ENCODE results near the gene C11orf98. TPM values are rescaled to one million over a fixed set of nuclear protein-coding genes. Genes with fewer than 3 reads are reported as not detected.

Gene C11orf98
- total RNA-seq, 1 experiment from 2014 or later: 154 TPM

DNA sequence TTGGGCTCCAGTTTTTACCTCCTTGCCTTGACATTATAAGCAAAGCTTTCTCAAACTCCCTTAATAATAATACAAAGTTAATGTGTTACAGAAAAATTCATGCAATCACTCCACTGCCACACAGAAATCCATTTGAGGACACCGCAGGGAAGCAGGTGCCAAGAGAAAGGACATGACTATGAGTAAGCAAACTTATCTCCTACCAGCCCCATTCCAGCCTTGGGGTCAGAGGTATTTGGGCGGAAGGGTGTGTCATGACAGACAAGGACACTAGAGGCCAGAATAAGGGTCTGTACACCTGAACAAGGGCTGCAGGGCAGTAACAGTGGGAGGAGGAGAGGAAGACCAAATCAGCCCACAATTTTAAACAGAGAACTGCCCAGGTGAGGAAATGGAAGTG is 48.3 kb upstream of the C11orf98 start (continued):
- TF ChIP-seq, protein P1, sequence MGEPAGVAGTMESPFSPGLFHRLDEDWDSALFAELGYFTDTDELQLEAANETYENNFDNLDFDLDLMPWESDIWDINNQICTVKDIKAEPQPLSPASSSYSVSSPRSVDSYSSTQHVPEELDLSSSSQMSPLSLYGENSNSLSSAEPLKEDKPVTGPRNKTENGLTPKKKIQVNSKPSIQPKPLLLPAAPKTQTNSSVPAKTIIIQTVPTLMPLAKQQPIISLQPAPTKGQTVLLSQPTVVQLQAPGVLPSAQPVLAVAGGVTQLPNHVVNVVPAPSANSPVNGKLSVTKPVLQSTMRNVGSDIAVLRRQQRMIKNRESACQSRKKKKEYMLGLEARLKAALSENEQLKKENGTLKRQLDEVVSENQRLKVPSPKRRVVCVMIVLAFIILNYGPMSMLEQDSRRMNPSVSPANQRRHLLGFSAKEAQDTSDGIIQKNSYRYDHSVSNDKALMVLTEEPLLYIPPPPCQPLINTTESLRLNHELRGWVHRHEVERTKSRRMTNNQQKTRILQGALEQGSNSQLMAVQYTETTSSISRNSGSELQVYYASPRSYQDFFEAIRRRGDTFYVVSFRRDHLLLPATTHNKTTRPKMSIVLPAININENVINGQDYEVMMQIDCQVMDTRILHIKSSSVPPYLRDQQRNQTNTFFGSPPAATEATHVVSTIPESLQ (CRISPR knock-in tag; IDR thresholded peaks at IDR 0.05): no peak
- TF ChIP-seq, protein P2, sequence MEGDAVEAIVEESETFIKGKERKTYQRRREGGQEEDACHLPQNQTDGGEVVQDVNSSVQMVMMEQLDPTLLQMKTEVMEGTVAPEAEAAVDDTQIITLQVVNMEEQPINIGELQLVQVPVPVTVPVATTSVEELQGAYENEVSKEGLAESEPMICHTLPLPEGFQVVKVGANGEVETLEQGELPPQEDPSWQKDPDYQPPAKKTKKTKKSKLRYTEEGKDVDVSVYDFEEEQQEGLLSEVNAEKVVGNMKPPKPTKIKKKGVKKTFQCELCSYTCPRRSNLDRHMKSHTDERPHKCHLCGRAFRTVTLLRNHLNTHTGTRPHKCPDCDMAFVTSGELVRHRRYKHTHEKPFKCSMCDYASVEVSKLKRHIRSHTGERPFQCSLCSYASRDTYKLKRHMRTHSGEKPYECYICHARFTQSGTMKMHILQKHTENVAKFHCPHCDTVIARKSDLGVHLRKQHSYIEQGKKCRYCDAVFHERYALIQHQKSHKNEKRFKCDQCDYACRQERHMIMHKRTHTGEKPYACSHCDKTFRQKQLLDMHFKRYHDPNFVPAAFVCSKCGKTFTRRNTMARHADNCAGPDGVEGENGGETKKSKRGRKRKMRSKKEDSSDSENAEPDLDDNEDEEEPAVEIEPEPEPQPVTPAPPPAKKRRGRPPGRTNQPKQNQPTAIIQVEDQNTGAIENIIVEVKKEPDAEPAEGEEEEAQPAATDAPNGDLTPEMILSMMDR (IDR thresholded peaks at IDR 0.05): no peak
- TF ChIP-seq, protein P3, sequence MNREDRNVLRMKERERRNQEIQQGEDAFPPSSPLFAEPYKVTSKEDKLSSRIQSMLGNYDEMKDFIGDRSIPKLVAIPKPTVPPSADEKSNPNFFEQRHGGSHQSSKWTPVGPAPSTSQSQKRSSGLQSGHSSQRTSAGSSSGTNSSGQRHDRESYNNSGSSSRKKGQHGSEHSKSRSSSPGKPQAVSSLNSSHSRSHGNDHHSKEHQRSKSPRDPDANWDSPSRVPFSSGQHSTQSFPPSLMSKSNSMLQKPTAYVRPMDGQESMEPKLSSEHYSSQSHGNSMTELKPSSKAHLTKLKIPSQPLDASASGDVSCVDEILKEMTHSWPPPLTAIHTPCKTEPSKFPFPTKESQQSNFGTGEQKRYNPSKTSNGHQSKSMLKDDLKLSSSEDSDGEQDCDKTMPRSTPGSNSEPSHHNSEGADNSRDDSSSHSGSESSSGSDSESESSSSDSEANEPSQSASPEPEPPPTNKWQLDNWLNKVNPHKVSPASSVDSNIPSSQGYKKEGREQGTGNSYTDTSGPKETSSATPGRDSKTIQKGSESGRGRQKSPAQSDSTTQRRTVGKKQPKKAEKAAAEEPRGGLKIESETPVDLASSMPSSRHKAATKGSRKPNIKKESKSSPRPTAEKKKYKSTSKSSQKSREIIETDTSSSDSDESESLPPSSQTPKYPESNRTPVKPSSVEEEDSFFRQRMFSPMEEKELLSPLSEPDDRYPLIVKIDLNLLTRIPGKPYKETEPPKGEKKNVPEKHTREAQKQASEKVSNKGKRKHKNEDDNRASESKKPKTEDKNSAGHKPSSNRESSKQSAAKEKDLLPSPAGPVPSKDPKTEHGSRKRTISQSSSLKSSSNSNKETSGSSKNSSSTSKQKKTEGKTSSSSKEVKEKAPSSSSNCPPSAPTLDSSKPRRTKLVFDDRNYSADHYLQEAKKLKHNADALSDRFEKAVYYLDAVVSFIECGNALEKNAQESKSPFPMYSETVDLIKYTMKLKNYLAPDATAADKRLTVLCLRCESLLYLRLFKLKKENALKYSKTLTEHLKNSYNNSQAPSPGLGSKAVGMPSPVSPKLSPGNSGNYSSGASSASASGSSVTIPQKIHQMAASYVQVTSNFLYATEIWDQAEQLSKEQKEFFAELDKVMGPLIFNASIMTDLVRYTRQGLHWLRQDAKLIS (CRISPR knock-in tag; IDR thresholded peaks at IDR 0.05; ENCODE audit: borderline replicate concordance): no peak
- TF ChIP-seq SOX15 (CRISPR knock-in tag; IDR thresholded peaks at IDR 0.05) (no peak), TEAD4 (CRISPR knock-in tag; IDR thresholded peaks at IDR 0.05) (no peak), ZNF121 (CRISPR knock-in tag; IDR thresholded peaks at IDR 0.05) (no peak)
- TF ChIP-seq, protein P4, sequence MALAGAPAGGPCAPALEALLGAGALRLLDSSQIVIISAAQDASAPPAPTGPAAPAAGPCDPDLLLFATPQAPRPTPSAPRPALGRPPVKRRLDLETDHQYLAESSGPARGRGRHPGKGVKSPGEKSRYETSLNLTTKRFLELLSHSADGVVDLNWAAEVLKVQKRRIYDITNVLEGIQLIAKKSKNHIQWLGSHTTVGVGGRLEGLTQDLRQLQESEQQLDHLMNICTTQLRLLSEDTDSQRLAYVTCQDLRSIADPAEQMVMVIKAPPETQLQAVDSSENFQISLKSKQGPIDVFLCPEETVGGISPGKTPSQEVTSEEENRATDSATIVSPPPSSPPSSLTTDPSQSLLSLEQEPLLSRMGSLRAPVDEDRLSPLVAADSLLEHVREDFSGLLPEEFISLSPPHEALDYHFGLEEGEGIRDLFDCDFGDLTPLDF (CRISPR knock-in tag; IDR thresholded peaks at IDR 0.05): no peak
- TF ChIP-seq, protein P5, sequence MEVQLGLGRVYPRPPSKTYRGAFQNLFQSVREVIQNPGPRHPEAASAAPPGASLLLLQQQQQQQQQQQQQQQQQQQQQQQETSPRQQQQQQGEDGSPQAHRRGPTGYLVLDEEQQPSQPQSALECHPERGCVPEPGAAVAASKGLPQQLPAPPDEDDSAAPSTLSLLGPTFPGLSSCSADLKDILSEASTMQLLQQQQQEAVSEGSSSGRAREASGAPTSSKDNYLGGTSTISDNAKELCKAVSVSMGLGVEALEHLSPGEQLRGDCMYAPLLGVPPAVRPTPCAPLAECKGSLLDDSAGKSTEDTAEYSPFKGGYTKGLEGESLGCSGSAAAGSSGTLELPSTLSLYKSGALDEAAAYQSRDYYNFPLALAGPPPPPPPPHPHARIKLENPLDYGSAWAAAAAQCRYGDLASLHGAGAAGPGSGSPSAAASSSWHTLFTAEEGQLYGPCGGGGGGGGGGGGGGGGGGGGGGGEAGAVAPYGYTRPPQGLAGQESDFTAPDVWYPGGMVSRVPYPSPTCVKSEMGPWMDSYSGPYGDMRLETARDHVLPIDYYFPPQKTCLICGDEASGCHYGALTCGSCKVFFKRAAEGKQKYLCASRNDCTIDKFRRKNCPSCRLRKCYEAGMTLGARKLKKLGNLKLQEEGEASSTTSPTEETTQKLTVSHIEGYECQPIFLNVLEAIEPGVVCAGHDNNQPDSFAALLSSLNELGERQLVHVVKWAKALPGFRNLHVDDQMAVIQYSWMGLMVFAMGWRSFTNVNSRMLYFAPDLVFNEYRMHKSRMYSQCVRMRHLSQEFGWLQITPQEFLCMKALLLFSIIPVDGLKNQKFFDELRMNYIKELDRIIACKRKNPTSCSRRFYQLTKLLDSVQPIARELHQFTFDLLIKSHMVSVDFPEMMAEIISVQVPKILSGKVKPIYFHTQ (CRISPR knock-in tag; IDR thresholded peaks at IDR 0.05): no peak

DNA sequence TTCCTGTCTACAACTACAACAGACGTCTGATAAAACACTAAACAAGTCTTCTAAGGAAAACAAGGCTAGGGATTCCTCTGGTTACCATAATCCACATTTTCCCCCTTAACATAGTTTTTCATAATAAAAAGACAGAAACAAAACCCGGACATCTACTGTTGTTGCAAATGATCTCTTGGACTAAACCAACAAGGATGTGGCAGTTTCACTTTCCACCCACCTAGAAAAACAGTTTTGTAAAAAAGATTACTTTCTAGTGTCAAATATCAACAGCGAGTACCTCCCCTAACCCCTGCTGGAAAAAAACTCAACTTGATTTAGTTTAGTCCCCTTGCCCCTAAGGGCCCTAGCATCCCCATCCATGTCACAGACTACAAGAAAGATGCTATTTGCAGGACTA is 47.9 kb upstream of the C11orf98 start:
- Mint-ChIP-seq H3K27me3 (ENCODE audit: low read depth) (no peaks in the 10 kb centered on the region), H3K36me3 (peaks cover 65% of the 10 kb centered on the region), H3K4me3 (no peak overlapping the region), H3K27ac (no peak overlapping the region), H3K4me1 (peaks cover 44% of the 10 kb centered on the region), H3K9me3 (no peaks in the 10 kb centered on the region)
- TF ChIP-seq ZNF263 (CRISPR knock-in tag; IDR thresholded peaks at IDR 0.05; ENCODE audit: low read depth): no peak
- TF ChIP-seq, protein P6, sequence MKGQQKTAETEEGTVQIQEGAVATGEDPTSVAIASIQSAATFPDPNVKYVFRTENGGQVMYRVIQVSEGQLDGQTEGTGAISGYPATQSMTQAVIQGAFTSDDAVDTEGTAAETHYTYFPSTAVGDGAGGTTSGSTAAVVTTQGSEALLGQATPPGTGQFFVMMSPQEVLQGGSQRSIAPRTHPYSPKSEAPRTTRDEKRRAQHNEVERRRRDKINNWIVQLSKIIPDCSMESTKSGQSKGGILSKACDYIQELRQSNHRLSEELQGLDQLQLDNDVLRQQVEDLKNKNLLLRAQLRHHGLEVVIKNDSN (CRISPR knock-in tag; IDR thresholded peaks at IDR 0.05): no peak
- TF ChIP-seq, protein P7, sequence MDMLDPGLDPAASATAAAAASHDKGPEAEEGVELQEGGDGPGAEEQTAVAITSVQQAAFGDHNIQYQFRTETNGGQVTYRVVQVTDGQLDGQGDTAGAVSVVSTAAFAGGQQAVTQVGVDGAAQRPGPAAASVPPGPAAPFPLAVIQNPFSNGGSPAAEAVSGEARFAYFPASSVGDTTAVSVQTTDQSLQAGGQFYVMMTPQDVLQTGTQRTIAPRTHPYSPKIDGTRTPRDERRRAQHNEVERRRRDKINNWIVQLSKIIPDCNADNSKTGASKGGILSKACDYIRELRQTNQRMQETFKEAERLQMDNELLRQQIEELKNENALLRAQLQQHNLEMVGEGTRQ (CRISPR knock-in tag; IDR thresholded peaks at IDR 0.05): no peak
- POLR2A ChIA-PET: no interaction called here
- CTCF ChIA-PET: interaction anchor here (1.0 kb wide), 1 partner anchor 14 kb away, joined by 3 read pairs; the partner anchor contains the start of gene HNRNPUL2
- no peak for ATAC-seq
- DNase-seq (ENCODE audit: low spot score): no peak

All from WTC11 (cell line).